ENCODE data around the gene TREM1. TPM values are rescaled to one million over a fixed set of nuclear protein-coding genes. Genes with fewer than 3 reads are reported as not detected.
"Not testable (repeated sequence)": the region's sequence is repeated elsewhere in the genome, so short reads cannot be mapped to it uniquely, and the experiment has no call there.

The TREM1 gene
- total RNA-seq, 1 experiment from 2014 or later: not detected

- BruUV-seq (replicated peaks): no TSS peak
- CTCF ChIA-PET: no interaction called here
These were observed 38.4 kb downstream of the TREM1 start for GRCh38 chr6:41247882-41248705.

DNA sequence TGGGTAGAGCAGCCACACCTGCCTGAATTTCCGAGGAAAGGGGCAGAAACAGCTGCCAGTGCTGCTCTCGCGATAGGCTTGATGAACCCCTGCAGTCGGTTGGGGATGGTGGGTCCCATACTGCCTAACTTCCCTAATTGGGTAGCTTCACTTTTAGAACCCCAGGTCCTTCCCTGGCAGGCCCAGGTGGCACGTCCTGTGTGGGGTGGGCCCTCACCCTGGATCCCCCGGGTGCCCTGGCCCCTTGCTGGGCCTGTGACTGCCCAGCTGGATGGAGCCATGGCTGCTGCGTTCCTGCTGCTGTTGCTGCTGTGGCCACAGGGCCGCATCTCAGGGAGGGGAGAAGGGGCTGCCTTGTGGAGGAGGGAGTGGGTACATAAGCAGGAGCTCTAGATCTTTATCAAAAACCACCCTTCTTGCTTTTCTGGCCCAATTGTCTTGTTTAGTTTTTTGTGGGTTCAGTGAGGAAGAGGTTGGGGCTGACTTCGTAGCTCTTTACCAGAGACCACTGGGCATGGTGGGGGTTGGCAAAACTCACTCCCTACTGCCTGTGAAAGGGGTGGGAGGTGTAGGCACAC is 39.1 kb downstream of the TREM1 start:
- ChIA-PET POLR2A (ENCODE audit: unreplicated experiment) (no interaction called here), CTCF (no interaction called here)
- H3K9me3 ChIP-seq (ENCODE audit: insufficient read depth, low read depth): no peaks in the 10 kb centered on the region
- no peak overlapping the region for H3K4me2 ChIP-seq
- intact Hi-C loops (cut with micrococcal nuclease; ENCODE audit: unreplicated experiment): no loop called here
- H3K9me2 ChIP-seq (ENCODE audit: insufficient read depth): no peaks in the 10 kb centered on the region
- BruUV-seq (replicated peaks): no TSS peak
- peaks cover 37% of the 10 kb centered on the region for H3K27me3 ChIP-seq (ENCODE audit: insufficient read depth, low read depth)
- DNase-seq: no peak
- no peaks in the 10 kb centered on the region for H3K79me2 ChIP-seq (ENCODE audit: low read depth)
- H4K20me1 ChIP-seq (ENCODE audit: insufficient read depth): no peaks in the 10 kb centered on the region
- no peak for TF ChIP-seq CTCF (conservative IDR thresholded peaks at IDR 0.05)
- no peak for TF ChIP-seq EZH2 (IDR thresholded peaks at IDR 0.05; ENCODE audit: low read depth)
- H3F3A ChIP-seq (ENCODE audit: insufficient read depth, low read depth): no peaks in the 10 kb centered on the region
- H3K4me3 ChIP-seq: no peak overlapping the region
- H3K4me1 ChIP-seq (replicated peaks; ENCODE audit: insufficient read depth): no peaks in the 10 kb centered on the region
- no peak overlapping the region for H3K27ac ChIP-seq
- H2AFZ ChIP-seq: no peak overlapping the region
- no peaks in the 10 kb centered on the region for H3K36me3 ChIP-seq (ENCODE audit: low read depth)

More at GRCh38 chr6:41247882-41248705, 38.4 kb downstream of the TREM1 start:
- Histone ChIP-seq H3K9me3 (ENCODE audit: insufficient read depth, low read depth) (no peaks in the 10 kb centered on the region), H3K4me3 (no peak overlapping the region), H2AFZ (no peak overlapping the region), H3K4me1 (replicated peaks; ENCODE audit: insufficient read depth) (no peaks in the 10 kb centered on the region), H3K9me2 (ENCODE audit: insufficient read depth) (no peaks in the 10 kb centered on the region), H3K4me2 (no peak overlapping the region), H3K79me2 (ENCODE audit: low read depth) (no peaks in the 10 kb centered on the region), H3K27ac (no peak overlapping the region), H3K36me3 (ENCODE audit: low read depth) (no peaks in the 10 kb centered on the region), H3K27me3 (ENCODE audit: insufficient read depth, low read depth) (peaks cover 37% of the 10 kb centered on the region), H3F3A (ENCODE audit: insufficient read depth, low read depth) (no peaks in the 10 kb centered on the region), H4K20me1 (ENCODE audit: insufficient read depth) (no peaks in the 10 kb centered on the region)
- POLR2A ChIA-PET (ENCODE audit: unreplicated experiment): no interaction called here
- TF ChIP-seq EZH2 (IDR thresholded peaks at IDR 0.05; ENCODE audit: low read depth): no peak
- TF ChIP-seq CTCF (conservative IDR thresholded peaks at IDR 0.05): no peak
- no peak for DNase-seq
- intact Hi-C loops (cut with micrococcal nuclease; ENCODE audit: unreplicated experiment): no loop called here

GRCh38 chr6:41246529-41246928 is 40.0 kb downstream of the TREM1 start:
- BruUV-seq (replicated peaks); H3K9me3 ChIP-seq (ENCODE audit: insufficient read depth, low read depth); H3K4me2 ChIP-seq; H3K79me2 ChIP-seq (ENCODE audit: low read depth); H3K27ac ChIP-seq; POLR2A ChIA-PET (ENCODE audit: unreplicated experiment); H3K9me2 ChIP-seq (ENCODE audit: insufficient read depth); H2AFZ ChIP-seq; H3K4me1 ChIP-seq (replicated peaks; ENCODE audit: insufficient read depth); intact Hi-C loops (cut with micrococcal nuclease; ENCODE audit: unreplicated experiment); H3F3A ChIP-seq (ENCODE audit: insufficient read depth, low read depth); H4K20me1 ChIP-seq (ENCODE audit: insufficient read depth); CTCF ChIA-PET; H3K36me3 ChIP-seq (ENCODE audit: low read depth); H3K4me3 ChIP-seq; DNase-seq: not testable (repeated sequence)
- peaks cover 41% of the 10 kb centered on the region for H3K27me3 ChIP-seq (ENCODE audit: insufficient read depth, low read depth)

Measured in PC-9 (cell line).